SK-N-SH treated with all-trans-retinoic acid at 6 μM for 48 hours (cell line): Measurements from ENCODE around the gene CTNNA3.

ENCODE experiments used
- ATAC-seq: fragments of 200-7000 bp; cut with Tn5 transposase; 3 replicates; pipeline ENCODE4 v1.9.1; 2020; ENCODE audit warnings: mild to moderate bottlenecking, moderate library complexity
- ARNTL ChIP-seq: fragments of 450-650 bp; formaldehyde crosslinking; IDR thresholded peaks from 2 replicates; pipeline ENCODE4 v1.5.0; 2020; ENCODE audit warnings: low read depth, mild to moderate bottlenecking, moderate library complexity, borderline replicate concordance
- BACH2 ChIP-seq: fragments of 250-450 bp; sonication (Bioruptor Pico); IDR thresholded peaks from 2 replicates; pipeline ENCODE4 v1.9.0; 2021; ENCODE audit warnings: mild to moderate bottlenecking, borderline replicate concordance
- CSDC2 ChIP-seq: fragments of 250-450 bp; sonication (Bioruptor Pico); IDR thresholded peaks from 2 replicates; pipeline ENCODE4 v1.5.0; 2020; ENCODE audit warnings: mild to moderate bottlenecking, moderate library complexity
- CSRNP3 ChIP-seq: fragments of 250-450 bp; sonication (Bioruptor Pico); IDR thresholded peaks from 2 replicates; pipeline ENCODE4 v1.5.1; 2021; ENCODE audit warnings: mild to moderate bottlenecking, moderate library complexity
- ESRRG ChIP-seq: fragments of 250-450 bp; sonication (Bioruptor Pico); IDR thresholded peaks from 2 replicates; pipeline ENCODE4 v1.6.1; 2021; ENCODE audit warnings: mild to moderate bottlenecking
- GLIS3 ChIP-seq: fragments of 250-450 bp; sonication (Bioruptor Pico); IDR thresholded peaks from 2 replicates; pipeline ENCODE4 v1.5.0; 2020; ENCODE audit warnings: mild to moderate bottlenecking, moderate library complexity
- ISL1 ChIP-seq: fragments of 250-450 bp; sonication (Bioruptor Pico); IDR thresholded peaks from 2 replicates; pipeline ENCODE4 v2.1.2; 2022; ENCODE audit warnings: mild to moderate bottlenecking, moderate library complexity
- PATZ1 ChIP-seq: fragments of 250-450 bp; sonication (Bioruptor Pico); IDR thresholded peaks from 2 replicates; pipeline ENCODE4 v1.8.0; 2020; ENCODE audit warnings: mild to moderate bottlenecking, moderate library complexity, borderline replicate concordance
- PPARA ChIP-seq: fragments of 250-450 bp; sonication (Bioruptor Pico); IDR thresholded peaks from 2 replicates; pipeline ENCODE4 v1.5.0; 2020; ENCODE audit warnings: mild to moderate bottlenecking, borderline replicate concordance
- RARB ChIP-seq: fragments of 250-450 bp; sonication (Bioruptor Pico); IDR thresholded peaks from 2 replicates; pipeline ENCODE4 v1.8.0; 2021; ENCODE audit warnings: mild to moderate bottlenecking, moderate library complexity
- SNAI2 ChIP-seq: fragments of 250-450 bp; sonication (Bioruptor Pico); IDR thresholded peaks from 2 replicates; pipeline ENCODE4 v1.5.0; 2020; ENCODE audit warnings: mild to moderate bottlenecking, moderate library complexity
- TCF4 ChIP-seq: fragments of 250-450 bp; sonication (Bioruptor Pico); IDR thresholded peaks from 2 replicates; pipeline ENCODE4 v1.8.0; 2021; ENCODE audit warnings: mild to moderate bottlenecking, moderate library complexity, borderline replicate concordance
- TOX ChIP-seq: fragments of 250-450 bp; sonication (Bioruptor Pico); IDR thresholded peaks from 2 replicates; pipeline ENCODE4 v1.8.0; 2021; ENCODE audit warnings: mild to moderate bottlenecking, moderate library complexity, borderline replicate concordance
- TSHZ2 ChIP-seq: fragments of 250-450 bp; sonication (Bioruptor Pico); IDR thresholded peaks from 2 replicates; pipeline ENCODE4 v1.5.0; 2020; ENCODE audit warnings: mild to moderate bottlenecking, moderate library complexity
- ZC3H10 ChIP-seq: fragments of 250-450 bp; sonication (Bioruptor Pico); IDR thresholded peaks from 2 replicates; pipeline ENCODE4 v1.5.1; 2021; ENCODE audit warnings: mild to moderate bottlenecking, moderate library complexity
- ZFP3 ChIP-seq: fragments of 250-450 bp; sonication (Bioruptor Pico); IDR thresholded peaks from 2 replicates; pipeline ENCODE4 v1.5.0; 2020; ENCODE audit warnings: mild to moderate bottlenecking, moderate library complexity
- ZFP30 ChIP-seq: fragments of 450-650 bp; formaldehyde crosslinking; IDR thresholded peaks from 2 replicates; pipeline ENCODE4 v1.5.0; 2022; ENCODE audit warnings: mild to moderate bottlenecking, moderate library complexity
- ZNF565 ChIP-seq: fragments of 450-650 bp; formaldehyde crosslinking; conservative IDR thresholded peaks from 2 replicates; pipeline ENCODE4 v1.5.0; 2020; ENCODE audit warnings: low read depth, mild to moderate bottlenecking, moderate library complexity
- ZNF70 ChIP-seq: fragments of 450-650 bp; formaldehyde crosslinking; IDR thresholded peaks from 2 replicates; pipeline ENCODE4 v1.5.0; 2020; ENCODE audit warnings: mild to moderate bottlenecking, moderate library complexity
- ZNF8 ChIP-seq: fragments of 450-650 bp; formaldehyde crosslinking; IDR thresholded peaks from 2 replicates; pipeline ENCODE4 v1.5.0; 2020; ENCODE audit warnings: mild to moderate bottlenecking, moderate library complexity

CTNNA3 gene

DNA sequence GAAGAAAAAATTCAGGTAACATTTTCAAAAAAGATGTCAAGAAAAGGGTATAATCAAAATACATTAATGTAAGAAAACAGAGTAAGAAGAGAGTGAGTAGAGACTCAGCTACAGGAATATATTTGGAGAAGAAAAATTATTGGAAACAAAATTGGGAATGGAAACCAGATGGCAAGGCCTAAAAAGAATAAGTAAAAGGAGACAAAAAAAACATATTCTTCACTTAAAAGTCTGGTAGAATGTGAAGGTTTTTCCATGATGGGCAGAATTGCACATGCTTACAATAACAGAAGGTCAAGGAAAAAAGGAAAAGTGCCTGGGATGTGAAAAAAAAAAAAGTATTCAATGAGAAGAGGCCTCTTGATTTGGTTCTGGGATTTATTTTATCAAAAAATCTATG lies 1832.0 kb downstream of the CTNNA3 start:
- TF ChIP-seq RARB (CRISPR knock-in tag) (no peak), TSHZ2 (CRISPR knock-in tag) (no peak), ESRRG (CRISPR knock-in tag) (no peak), ZNF565 (no peak), ISL1 (CRISPR knock-in tag) (no peak), ARNTL (CRISPR knock-in tag) (no peak), PATZ1 (CRISPR knock-in tag) (no peak), TCF4 (no peak), ZFP30 (no peak), CSRNP3 (no peak), SNAI2 (CRISPR knock-in tag) (no peak), ZNF8 (CRISPR knock-in tag) (no peak), PPARA (CRISPR knock-in tag) (no peak), ZNF70 (CRISPR knock-in tag) (no peak), ZFP3 (CRISPR knock-in tag) (no peak), TOX (CRISPR knock-in tag) (no peak), BACH2 (CRISPR knock-in tag) (no peak), GLIS3 (CRISPR knock-in tag) (no peak), ZC3H10 (CRISPR knock-in tag) (no peak), CSDC2 (CRISPR knock-in tag) (no peak)
- TF ChIP-seq, all 23 proteins: peak for 0

More for the DNA sequence above, 1832.0 kb downstream of the CTNNA3 start:
- no peak for ATAC-seq
